Measurements from ENCODE around the gene MLX. TPM values are rescaled to one million over a fixed set of nuclear protein-coding genes. Genes with fewer than 3 reads are reported as not detected.
"Not testable (repeated sequence)": the region's sequence is repeated elsewhere in the genome, so short reads cannot be mapped to it uniquely, and the experiment has no call there.

MLX gene
- total RNA-seq, 1 donor from 2014 or later, result 26.5 TPM

DNA sequence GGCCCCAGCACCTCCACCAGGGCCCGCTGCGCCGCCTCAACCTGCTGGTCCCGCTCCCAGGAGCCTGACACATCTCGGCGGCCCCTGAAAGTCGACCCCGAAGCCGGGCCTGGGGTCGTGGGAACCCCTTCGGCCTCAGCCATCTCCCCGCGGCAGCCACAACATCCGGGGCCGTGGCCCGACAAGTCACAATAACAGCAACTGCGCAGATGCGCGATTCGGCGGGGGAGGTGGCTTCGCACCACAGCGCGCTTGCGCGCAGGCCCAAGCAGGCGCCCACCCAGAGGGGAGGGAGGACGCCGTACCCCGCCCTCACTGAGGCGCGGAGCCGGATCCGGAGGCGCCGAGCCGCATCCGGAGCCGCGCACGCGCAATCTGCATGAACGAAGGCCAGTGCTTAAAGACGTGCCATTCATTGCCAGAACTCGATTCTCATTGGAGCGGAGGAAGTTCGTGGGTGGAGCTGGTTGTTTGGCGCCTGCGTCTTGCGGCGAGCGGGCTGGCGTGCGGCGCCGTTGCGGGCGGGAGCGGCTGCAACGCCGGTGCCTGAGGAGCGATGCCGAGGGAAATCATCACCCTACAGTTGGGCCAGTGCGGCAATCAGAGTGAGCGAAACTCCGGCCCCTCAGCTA, 42.4 kb downstream of the MLX start, which contains the start of the genes RETREG3 and TUBG1:
RETREG3 (minus strand) TSS at position 193 of the 632 bp plus-strand sequence; CDS start at position 143, 50 bp downstream.
TUBG1 (plus strand) TSS at position 502 of the 632 bp plus-strand sequence; CDS start at position 557, 55 bp downstream.
- H3K4me2 ChIP-seq (ENCODE audit: low read length), result peak within 1 kb of the TSS; percentile 85
- peaks cover 6% of the 10 kb centered on the region for H3K36me3 ChIP-seq (ENCODE audit: insufficient read depth, low read length)
- H3K79me2 ChIP-seq (ENCODE audit: insufficient read depth, low read length), result peaks cover 56% of the 10 kb centered on the region
- H3K4me3 Mint-ChIP-seq (ENCODE audit: unreplicated experiment), result peak within 1 kb of the TSS; percentile 97
- H3K27me3 Mint-ChIP-seq (ENCODE audit: low read depth, unreplicated experiment), result no peaks in the 10 kb centered on the region
- no peaks in the 10 kb centered on the region for H3K27me3 ChIP-seq (ENCODE audit: insufficient read depth, low read length)
- H3K9me3 Mint-ChIP-seq (ENCODE audit: unreplicated experiment), result no peaks in the 10 kb centered on the region
- H3K9ac ChIP-seq (ENCODE audit: low read length), result peak within 1 kb of the TSS; percentile 92
- peaks cover 8% of the 10 kb centered on the region for H3K36me3 Mint-ChIP-seq (ENCODE audit: low read depth, unreplicated experiment)
- DNase-seq (ENCODE audit: low read depth), result peak; percentile 97
- peaks cover 35% of the 10 kb centered on the region for H4K20me1 ChIP-seq (ENCODE audit: insufficient read depth, low read length)
- H3K27ac ChIP-seq (ENCODE audit: low read depth, low read length), result peak within 1 kb of the TSS; percentile 87
- H2AFZ ChIP-seq (ENCODE audit: low read depth, low read length), result peak within 1 kb of the TSS; percentile 91
- no peak for FAIRE-seq
- no peak for TF ChIP-seq EZH2 (IDR thresholded peaks at IDR 0.05; ENCODE audit: insufficient read depth, low read length)
- TF ChIP-seq, protein P1, sequence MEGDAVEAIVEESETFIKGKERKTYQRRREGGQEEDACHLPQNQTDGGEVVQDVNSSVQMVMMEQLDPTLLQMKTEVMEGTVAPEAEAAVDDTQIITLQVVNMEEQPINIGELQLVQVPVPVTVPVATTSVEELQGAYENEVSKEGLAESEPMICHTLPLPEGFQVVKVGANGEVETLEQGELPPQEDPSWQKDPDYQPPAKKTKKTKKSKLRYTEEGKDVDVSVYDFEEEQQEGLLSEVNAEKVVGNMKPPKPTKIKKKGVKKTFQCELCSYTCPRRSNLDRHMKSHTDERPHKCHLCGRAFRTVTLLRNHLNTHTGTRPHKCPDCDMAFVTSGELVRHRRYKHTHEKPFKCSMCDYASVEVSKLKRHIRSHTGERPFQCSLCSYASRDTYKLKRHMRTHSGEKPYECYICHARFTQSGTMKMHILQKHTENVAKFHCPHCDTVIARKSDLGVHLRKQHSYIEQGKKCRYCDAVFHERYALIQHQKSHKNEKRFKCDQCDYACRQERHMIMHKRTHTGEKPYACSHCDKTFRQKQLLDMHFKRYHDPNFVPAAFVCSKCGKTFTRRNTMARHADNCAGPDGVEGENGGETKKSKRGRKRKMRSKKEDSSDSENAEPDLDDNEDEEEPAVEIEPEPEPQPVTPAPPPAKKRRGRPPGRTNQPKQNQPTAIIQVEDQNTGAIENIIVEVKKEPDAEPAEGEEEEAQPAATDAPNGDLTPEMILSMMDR (IDR thresholded peaks at IDR 0.05; ENCODE audit: insufficient read depth, low read depth, low read length), result no peak
- no peaks in the 10 kb centered on the region for H3K9me3 ChIP-seq (ENCODE audit: insufficient read depth, low read depth, low read length)
- peaks cover 10% of the 10 kb centered on the region for H3K4me1 ChIP-seq (ENCODE audit: insufficient read depth, low read length)
- peak within 1 kb of the TSS; percentile 87 for H3K4me3 ChIP-seq (ENCODE audit: insufficient read depth, low read depth, low read length)
- peak within 1 kb of the TSS; percentile 84 for H3K27ac Mint-ChIP-seq (ENCODE audit: unreplicated experiment)
- H3K4me1 Mint-ChIP-seq (ENCODE audit: low read depth, unreplicated experiment), result peaks cover 9% of the 10 kb centered on the region

DNA sequence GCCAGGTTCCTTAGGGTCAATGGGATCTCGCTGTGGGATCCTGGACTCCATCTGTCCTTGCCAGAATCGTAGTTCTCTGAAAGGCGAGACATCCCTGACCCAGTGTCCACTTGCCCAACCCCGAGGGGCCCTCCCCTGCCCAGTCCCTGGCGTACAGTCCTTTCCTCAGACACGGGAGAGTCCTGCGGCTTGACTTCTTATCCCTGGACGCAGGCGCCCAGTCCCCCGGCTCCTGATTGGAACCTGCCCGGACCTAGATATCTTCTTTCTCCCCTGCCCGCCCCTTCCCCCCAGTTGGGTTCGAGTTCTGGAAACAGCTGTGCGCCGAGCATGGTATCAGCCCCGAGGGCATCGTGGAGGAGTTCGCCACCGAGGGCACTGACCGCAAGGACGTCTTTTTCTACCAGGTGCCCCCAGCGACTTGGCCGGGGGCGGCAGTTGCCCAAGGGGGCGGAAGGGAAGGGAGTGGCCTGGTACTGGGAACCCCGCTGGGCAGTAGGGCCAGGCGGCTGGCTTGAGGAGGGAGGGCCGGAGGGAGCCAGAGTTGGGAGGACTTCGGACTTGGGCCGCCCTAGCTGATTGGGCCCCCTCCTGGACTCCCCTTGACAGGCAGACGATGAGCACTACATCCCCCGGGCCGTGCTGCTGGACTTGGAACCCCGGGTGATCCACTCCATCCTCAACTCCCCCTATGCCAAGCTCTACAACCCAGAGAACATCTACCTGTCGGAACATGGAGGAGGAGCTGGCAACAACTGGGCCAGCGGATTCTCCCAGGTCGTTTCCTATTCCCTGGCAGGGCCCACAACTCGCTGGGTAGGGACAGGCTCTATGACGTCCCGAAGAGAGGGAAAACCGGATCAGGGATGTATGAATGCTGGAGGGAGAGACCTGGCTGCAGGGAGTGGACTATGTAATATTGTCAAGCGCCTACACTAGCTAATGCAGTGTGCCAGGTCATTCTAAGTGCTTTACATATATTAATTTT, 43.2 kb downstream of the MLX start:
- Histone ChIP-seq H3K4me2 (ENCODE audit: low read length) (peak overlapping the region; percentile 84), H2AFZ (ENCODE audit: low read depth, low read length) (peak overlapping the region; percentile 91), H3K9ac (ENCODE audit: low read length) (peak overlapping the region; percentile 82), H3K79me2 (ENCODE audit: insufficient read depth, low read length) (peaks cover 48% of the 10 kb centered on the region), H3K27ac (ENCODE audit: low read depth, low read length) (peak overlapping the region; percentile 61), H4K20me1 (ENCODE audit: insufficient read depth, low read length) (peaks cover 28% of the 10 kb centered on the region), H3K4me3 (ENCODE audit: insufficient read depth, low read depth, low read length) (peak overlapping the region; percentile 87), H3K36me3 (ENCODE audit: insufficient read depth, low read length) (peaks cover 14% of the 10 kb centered on the region)
- not testable (repeated sequence) for H3K9me3 Mint-ChIP-seq (ENCODE audit: unreplicated experiment); H3K27ac Mint-ChIP-seq (ENCODE audit: unreplicated experiment); FAIRE-seq; H3K4me1 ChIP-seq (ENCODE audit: insufficient read depth, low read length); H3K27me3 Mint-ChIP-seq (ENCODE audit: low read depth, unreplicated experiment); H3K9me3 ChIP-seq (ENCODE audit: insufficient read depth, low read depth, low read length); DNase-seq (ENCODE audit: low read depth); H3K27me3 ChIP-seq (ENCODE audit: insufficient read depth, low read length); H3K4me1 Mint-ChIP-seq (ENCODE audit: low read depth, unreplicated experiment)
- Mint-ChIP-seq H3K4me3 (ENCODE audit: unreplicated experiment) (peak overlapping the region; percentile 97), H3K36me3 (ENCODE audit: low read depth, unreplicated experiment) (peaks cover 15% of the 10 kb centered on the region)

DNA sequence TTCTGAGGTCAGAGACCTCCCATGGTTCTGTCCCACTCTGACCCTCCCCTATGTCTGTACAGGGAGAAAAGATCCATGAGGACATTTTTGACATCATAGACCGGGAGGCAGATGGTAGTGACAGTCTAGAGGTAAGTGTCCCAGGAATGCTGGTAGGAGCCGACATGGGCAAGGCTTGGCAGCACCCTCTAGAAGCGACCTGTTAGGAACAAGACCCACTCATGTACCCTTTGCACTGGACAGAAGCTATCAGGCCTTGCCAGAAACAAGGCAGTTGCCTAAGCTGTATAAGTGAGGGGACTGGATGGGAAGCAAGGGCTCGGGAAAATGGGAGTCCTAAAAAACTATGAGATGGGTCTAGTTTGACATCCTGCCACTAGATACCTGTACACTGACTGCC, 45.1 kb downstream of the MLX start:
- H3K4me3 ChIP-seq (ENCODE audit: insufficient read depth, low read depth, low read length), result no peak overlapping the region
- no peaks in the 10 kb centered on the region for H3K27me3 ChIP-seq (ENCODE audit: insufficient read depth, low read length)
- Mint-ChIP-seq H3K27me3 (ENCODE audit: low read depth, unreplicated experiment) (no peaks in the 10 kb centered on the region), H3K9me3 (ENCODE audit: unreplicated experiment) (no peaks in the 10 kb centered on the region), H3K27ac (ENCODE audit: unreplicated experiment) (no peak overlapping the region), H3K4me3 (ENCODE audit: unreplicated experiment) (no peak overlapping the region), H3K4me1 (ENCODE audit: low read depth, unreplicated experiment) (peaks cover 3% of the 10 kb centered on the region), H3K36me3 (ENCODE audit: low read depth, unreplicated experiment) (peaks cover 22% of the 10 kb centered on the region)
- H3K36me3 ChIP-seq (ENCODE audit: insufficient read depth, low read length), result peaks cover 20% of the 10 kb centered on the region
- H3K9ac ChIP-seq (ENCODE audit: low read length), result no peak overlapping the region
- no peaks in the 10 kb centered on the region for H3K9me3 ChIP-seq (ENCODE audit: insufficient read depth, low read depth, low read length)
- H4K20me1 ChIP-seq (ENCODE audit: insufficient read depth, low read length), result peaks cover 16% of the 10 kb centered on the region
- peaks cover 29% of the 10 kb centered on the region for H3K79me2 ChIP-seq (ENCODE audit: insufficient read depth, low read length)
- peaks cover 10% of the 10 kb centered on the region for H3K4me1 ChIP-seq (ENCODE audit: insufficient read depth, low read length)
- TF ChIP-seq, protein P1 (IDR thresholded peaks at IDR 0.05; ENCODE audit: insufficient read depth, low read depth, low read length), result no peak
- no peak for TF ChIP-seq EZH2 (IDR thresholded peaks at IDR 0.05; ENCODE audit: insufficient read depth, low read length)
- no peak overlapping the region for H2AFZ ChIP-seq (ENCODE audit: low read depth, low read length)
- no peak overlapping the region for H3K27ac ChIP-seq (ENCODE audit: low read depth, low read length)
- FAIRE-seq, result no peak
- no peak for DNase-seq (ENCODE audit: low read depth)
- H3K4me2 ChIP-seq (ENCODE audit: low read length), result no peak overlapping the region
